Measurements from ENCODE around the gene GPR55.

Gene GPR55

GRCh38 chr2:230903231-230904150 is 21.6 kb downstream of the GPR55 start:
- Histone ChIP-seq H3K36me3 (ENCODE audit: control insufficient read depth, insufficient read depth, low read length, severe bottlenecking) (no peaks in the 10 kb centered on the region), H3K4me1 (ENCODE audit: control insufficient read depth, insufficient read depth, low read length) (no peaks in the 10 kb centered on the region), H3K27me3 (replicated peaks; ENCODE audit: control insufficient read depth, insufficient read depth, low read length) (peaks cover 43% of the 10 kb centered on the region), H3K9ac (ENCODE audit: low read length) (no peak overlapping the region), H3K9me3 (ENCODE audit: control insufficient read depth, low read length) (no peaks in the 10 kb centered on the region), H3K4me3 (ENCODE audit: low read length) (no peak overlapping the region)
- DNase-seq (ENCODE audit: low read depth) = no peak

DNA sequence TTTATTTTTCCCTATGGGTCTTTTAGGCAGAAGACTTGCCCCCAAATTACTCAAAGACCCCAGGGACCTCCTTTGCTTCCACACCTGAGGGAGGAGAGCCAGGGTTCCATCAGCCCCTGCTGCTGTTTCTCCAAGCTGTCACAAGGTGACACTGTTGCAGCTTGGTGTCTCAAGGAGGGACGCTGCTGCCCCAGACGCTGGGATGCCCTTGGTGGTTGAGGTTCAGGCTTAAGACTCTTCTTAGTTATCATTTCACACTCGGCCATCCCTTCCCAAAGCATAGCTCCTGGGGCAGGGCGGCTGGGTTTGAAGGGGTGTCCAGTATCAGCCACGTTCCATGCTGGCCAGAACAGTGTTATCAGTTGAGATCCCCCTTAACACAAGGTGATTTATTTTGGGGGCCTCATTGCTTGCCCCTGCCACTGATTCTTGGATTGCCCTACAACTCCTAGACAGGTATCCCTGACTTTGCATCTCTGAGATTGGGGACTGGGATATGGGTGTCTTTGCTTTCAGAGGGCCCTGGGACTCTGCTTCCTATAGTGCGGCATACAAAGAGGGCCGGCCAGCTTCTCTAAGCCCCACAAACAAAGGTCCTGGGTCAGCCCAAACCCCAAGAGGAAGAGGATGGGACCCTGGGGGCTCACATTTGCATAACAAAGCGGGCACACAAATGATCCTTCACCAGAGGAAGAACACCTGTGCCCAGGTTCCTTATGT is 22.7 kb downstream of the GPR55 start:
- Histone ChIP-seq H3K27me3 (replicated peaks; ENCODE audit: control insufficient read depth, insufficient read depth, low read length) (peaks cover 52% of the 10 kb centered on the region), H3K4me3 (ENCODE audit: low read length) (no peak overlapping the region), H3K4me1 (ENCODE audit: control insufficient read depth, insufficient read depth, low read length) (no peaks in the 10 kb centered on the region), H3K9me3 (ENCODE audit: control insufficient read depth, low read length) (no peaks in the 10 kb centered on the region), H3K36me3 (ENCODE audit: control insufficient read depth, insufficient read depth, low read length, severe bottlenecking) (no peaks in the 10 kb centered on the region), H3K9ac (ENCODE audit: low read length) (no peak overlapping the region)
- DNase-seq (ENCODE audit: low read depth) = peak; percentile 66

- no peak for DNase-seq (ENCODE audit: low read depth)
- Histone ChIP-seq H3K27me3 (replicated peaks; ENCODE audit: control insufficient read depth, insufficient read depth, low read length) (peaks cover 65% of the 10 kb centered on the region), H3K9me3 (ENCODE audit: control insufficient read depth, low read length) (no peaks in the 10 kb centered on the region)
These were observed 24.0 kb downstream of the GPR55 start for GRCh38 chr2:230901006-230901405.

GRCh38 chr2:230900336-230900995 is 24.6 kb downstream of the GPR55 start:
- no peak for DNase-seq (ENCODE audit: low read depth)
- no peaks in the 10 kb centered on the region for H3K4me1 ChIP-seq (ENCODE audit: control insufficient read depth, insufficient read depth, low read length)
- H3K9me3 ChIP-seq (ENCODE audit: control insufficient read depth, low read length) = no peaks in the 10 kb centered on the region
- H3K4me3 ChIP-seq (ENCODE audit: low read length) = no peak overlapping the region
- H3K36me3 ChIP-seq (ENCODE audit: control insufficient read depth, insufficient read depth, low read length, severe bottlenecking) = no peaks in the 10 kb centered on the region
- peaks cover 70% of the 10 kb centered on the region for H3K27me3 ChIP-seq (replicated peaks; ENCODE audit: control insufficient read depth, insufficient read depth, low read length)
- H3K9ac ChIP-seq (ENCODE audit: low read length) = no peak overlapping the region

More at GRCh38 chr2:230901006-230901405, 24.0 kb downstream of the GPR55 start:
- Histone ChIP-seq H3K4me3 (ENCODE audit: low read length) (no peak overlapping the region), H3K4me1 (ENCODE audit: control insufficient read depth, insufficient read depth, low read length) (no peaks in the 10 kb centered on the region), H3K9ac (ENCODE audit: low read length) (no peak overlapping the region), H3K36me3 (ENCODE audit: control insufficient read depth, insufficient read depth, low read length, severe bottlenecking) (no peaks in the 10 kb centered on the region)

GRCh38 chr2:230899786-230900185 is 25.3 kb downstream of the GPR55 start:
- no peak for DNase-seq (ENCODE audit: low read depth)
- Histone ChIP-seq H3K9me3 (ENCODE audit: control insufficient read depth, low read length) (no peaks in the 10 kb centered on the region), H3K27me3 (replicated peaks; ENCODE audit: control insufficient read depth, insufficient read depth, low read length) (peaks cover 72% of the 10 kb centered on the region), H3K36me3 (ENCODE audit: control insufficient read depth, insufficient read depth, low read length, severe bottlenecking) (no peaks in the 10 kb centered on the region), H3K9ac (ENCODE audit: low read length) (no peak overlapping the region), H3K4me1 (ENCODE audit: control insufficient read depth, insufficient read depth, low read length) (no peaks in the 10 kb centered on the region), H3K4me3 (ENCODE audit: low read length) (no peak overlapping the region)

GRCh38 chr2:230899287-230899686 is 25.8 kb downstream of the GPR55 start:
- no peak for DNase-seq (ENCODE audit: low read depth)
- Histone ChIP-seq H3K9ac (ENCODE audit: low read length) (no peak overlapping the region), H3K36me3 (ENCODE audit: control insufficient read depth, insufficient read depth, low read length, severe bottlenecking) (no peaks in the 10 kb centered on the region), H3K4me3 (ENCODE audit: low read length) (no peak overlapping the region), H3K27me3 (replicated peaks; ENCODE audit: control insufficient read depth, insufficient read depth, low read length) (peaks cover 72% of the 10 kb centered on the region), H3K9me3 (ENCODE audit: control insufficient read depth, low read length) (no peaks in the 10 kb centered on the region), H3K4me1 (ENCODE audit: control insufficient read depth, insufficient read depth, low read length) (no peaks in the 10 kb centered on the region)

GRCh38 chr2:230898713-230899091 is 26.3 kb downstream of the GPR55 start:
- H3K4me3 ChIP-seq (ENCODE audit: low read length) = no peak overlapping the region
- H3K36me3 ChIP-seq (ENCODE audit: control insufficient read depth, insufficient read depth, low read length, severe bottlenecking) = no peaks in the 10 kb centered on the region
- peaks cover 70% of the 10 kb centered on the region for H3K27me3 ChIP-seq (replicated peaks; ENCODE audit: control insufficient read depth, insufficient read depth, low read length)
- no peaks in the 10 kb centered on the region for H3K4me1 ChIP-seq (ENCODE audit: control insufficient read depth, insufficient read depth, low read length)
- no peak overlapping the region for H3K9ac ChIP-seq (ENCODE audit: low read length)
- no peak for DNase-seq (ENCODE audit: low read depth)
- no peaks in the 10 kb centered on the region for H3K9me3 ChIP-seq (ENCODE audit: control insufficient read depth, low read length)

DNA sequence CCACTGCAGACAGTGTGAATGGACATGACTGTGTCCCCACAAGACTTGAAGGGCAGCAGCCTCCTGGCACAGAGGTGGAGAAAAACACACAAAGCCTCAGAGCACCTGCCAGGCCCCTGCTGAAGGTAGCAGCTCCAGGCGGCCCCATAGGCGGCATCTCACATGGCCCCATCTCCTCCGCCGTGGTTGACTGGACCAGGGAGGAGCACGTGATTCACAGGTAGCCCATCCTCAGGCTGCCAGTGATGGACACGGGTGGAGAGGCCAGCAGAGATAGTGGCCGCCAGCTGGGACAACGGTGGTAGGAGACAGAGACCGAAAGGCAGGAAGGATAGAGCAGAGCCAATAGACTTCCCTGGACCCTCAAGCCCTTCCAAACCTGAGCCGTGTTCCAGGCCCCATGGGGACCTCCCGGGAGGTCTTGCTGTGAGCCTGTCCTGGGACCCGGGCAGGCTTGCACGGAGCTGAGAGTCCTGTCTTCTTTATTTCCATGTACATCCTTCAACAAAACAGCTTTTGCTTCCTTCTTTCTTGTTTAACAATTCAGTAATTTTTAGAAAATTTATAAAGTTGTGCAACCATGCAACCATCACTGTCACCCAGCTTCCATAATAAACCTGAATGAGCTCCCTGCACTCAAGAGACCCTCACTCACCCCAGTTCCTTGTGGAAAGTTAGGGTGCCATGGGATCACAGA is 26.9 kb downstream of the GPR55 start:
- Histone ChIP-seq H3K4me1 (ENCODE audit: control insufficient read depth, insufficient read depth, low read length) (no peaks in the 10 kb centered on the region), H3K9me3 (ENCODE audit: control insufficient read depth, low read length) (no peaks in the 10 kb centered on the region), H3K4me3 (ENCODE audit: low read length) (no peak overlapping the region), H3K9ac (ENCODE audit: low read length) (no peak overlapping the region), H3K27me3 (replicated peaks; ENCODE audit: control insufficient read depth, insufficient read depth, low read length) (peaks cover 69% of the 10 kb centered on the region), H3K36me3 (ENCODE audit: control insufficient read depth, insufficient read depth, low read length, severe bottlenecking) (no peaks in the 10 kb centered on the region)
- DNase-seq (ENCODE audit: low read depth) = no peak

DNA sequence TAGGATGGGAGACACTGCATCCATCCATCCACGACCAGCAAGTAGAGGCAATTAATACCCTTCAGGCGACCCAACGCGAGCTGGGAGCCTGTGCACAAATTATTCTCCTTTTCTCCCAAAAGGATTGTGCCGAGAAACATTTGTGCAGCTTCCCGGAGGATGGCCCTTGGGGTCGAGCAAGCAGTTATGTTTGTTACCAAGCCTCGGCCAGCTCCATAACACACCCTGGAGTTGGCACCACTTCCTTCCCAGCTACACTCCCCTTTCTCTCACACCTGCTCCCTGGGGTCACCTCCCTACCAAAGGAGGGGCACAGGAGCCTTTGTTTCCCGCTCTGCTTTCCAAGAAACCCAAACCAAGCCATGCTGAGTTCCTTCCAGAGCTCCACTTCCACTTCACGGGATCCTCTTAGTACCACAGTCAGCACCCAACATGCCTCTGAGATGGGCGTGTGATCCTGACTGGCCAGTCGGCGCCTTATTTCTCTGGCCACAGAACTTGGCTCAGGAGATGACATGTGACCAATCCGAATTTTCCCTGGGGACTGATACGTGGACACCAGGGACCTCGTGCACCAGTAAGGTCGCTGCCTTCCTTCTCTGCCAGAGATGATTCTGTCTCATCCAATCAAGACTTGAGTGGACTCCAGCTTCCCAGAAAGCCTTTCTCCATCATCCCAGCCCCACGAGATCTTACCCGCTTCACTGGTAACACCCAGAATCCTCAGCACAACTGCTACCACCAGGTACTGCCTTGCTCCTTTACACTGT is 28.5 kb downstream of the GPR55 start:
- Histone ChIP-seq H3K36me3 (ENCODE audit: control insufficient read depth, insufficient read depth, low read length, severe bottlenecking) (no peaks in the 10 kb centered on the region), H3K4me1 (ENCODE audit: control insufficient read depth, insufficient read depth, low read length) (no peaks in the 10 kb centered on the region), H3K4me3 (ENCODE audit: low read length) (no peak overlapping the region), H3K27me3 (replicated peaks; ENCODE audit: control insufficient read depth, insufficient read depth, low read length) (peaks cover 74% of the 10 kb centered on the region), H3K9me3 (ENCODE audit: control insufficient read depth, low read length) (peaks cover 8% of the 10 kb centered on the region), H3K9ac (ENCODE audit: low read length) (no peak overlapping the region)
- DNase-seq (ENCODE audit: low read depth) = no peak

DNA sequence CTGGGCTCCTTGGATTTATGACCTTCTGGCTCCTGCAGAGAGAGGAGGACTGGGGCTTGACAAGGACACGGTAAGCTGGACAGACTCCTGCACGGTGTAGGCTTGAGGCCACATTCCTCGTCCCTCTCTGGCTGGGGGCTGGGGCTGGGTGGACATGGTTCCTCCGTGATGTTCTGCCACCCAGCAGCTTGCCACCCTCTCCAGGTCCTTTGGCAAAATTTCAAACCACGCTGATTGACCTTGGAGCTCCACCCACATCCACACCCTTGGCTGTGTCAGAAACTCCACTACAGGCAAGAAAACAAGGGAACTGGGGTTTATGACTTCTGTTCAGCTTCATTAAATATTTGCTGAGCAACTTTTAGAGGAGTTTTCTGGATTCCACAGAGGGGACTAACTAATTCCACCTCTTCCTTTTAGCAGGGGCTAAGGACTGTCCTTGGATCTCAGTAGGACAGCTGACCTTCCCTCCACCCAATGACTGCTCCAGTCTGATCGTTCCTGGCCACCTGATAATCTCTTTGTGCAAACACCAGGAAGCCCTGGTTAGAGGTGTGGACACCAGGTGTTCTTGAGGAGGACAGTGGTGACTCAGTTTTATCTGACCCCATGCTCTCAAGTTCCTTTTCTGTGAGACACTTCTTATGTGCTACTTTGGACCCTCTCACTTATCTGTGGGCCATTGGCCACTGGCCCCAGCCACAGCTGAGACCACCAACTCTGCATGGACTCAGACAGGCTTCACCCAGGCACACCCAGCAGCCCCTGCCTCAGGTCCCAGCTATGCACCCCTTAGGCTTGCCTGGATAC is 29.3 kb downstream of the GPR55 start:
- no peak for DNase-seq (ENCODE audit: low read depth)
- Histone ChIP-seq H3K4me1 (ENCODE audit: control insufficient read depth, insufficient read depth, low read length) (no peaks in the 10 kb centered on the region), H3K4me3 (ENCODE audit: low read length) (no peak overlapping the region), H3K9ac (ENCODE audit: low read length) (no peak overlapping the region), H3K36me3 (ENCODE audit: control insufficient read depth, insufficient read depth, low read length, severe bottlenecking) (no peaks in the 10 kb centered on the region), H3K9me3 (ENCODE audit: control insufficient read depth, low read length) (peaks cover 8% of the 10 kb centered on the region), H3K27me3 (replicated peaks; ENCODE audit: control insufficient read depth, insufficient read depth, low read length) (peaks cover 66% of the 10 kb centered on the region)
